Spinal cord (tissue), 10 donors: ENCODE measurements around the gene TNKS1BP1. TPM values are rescaled to one million over a fixed set of nuclear protein-coding genes. Genes with fewer than 3 reads are reported as not detected.
A peak's percentile ranks its signal among the peaks of the same experiment; 100 is the strongest.
"Not testable (repeated sequence)": the region's sequence is repeated elsewhere in the genome, so short reads cannot be mapped to it uniquely, and the experiment has no call there.

Experiments used
- DNase-seq, 6 donors: peaks; one replicate each; pipeline versions ENCODE4 v3.0.0 to v3.0.0-alpha.2; 2013 to 2015; ENCODE audit warnings: low spot score in 6 of 6, low read depth in 4 of 6
- H3K27ac ChIP-seq: one replicate; pipeline ENCODE4 v1.5.1; 2013; ENCODE audit warnings: low read depth, low read length, control low read depth
- H3K27me3 ChIP-seq: one replicate; pipeline ENCODE4 v1.6.1; 2013; ENCODE audit warnings: low read length; ENCODE audit not compliant: control insufficient read depth, insufficient read depth
- H3K36me3 ChIP-seq: one replicate; pipeline ENCODE4 v1.6.1; 2013; ENCODE audit warnings: low read length; ENCODE audit not compliant: control insufficient read depth, insufficient read depth
- H3K4me1 ChIP-seq: one replicate; pipeline ENCODE4 v1.6.1; 2013; ENCODE audit warnings: low read length; ENCODE audit not compliant: control insufficient read depth, insufficient read depth
- H3K4me3 ChIP-seq: one replicate; pipeline ENCODE4 v1.5.1; 2013; ENCODE audit warnings: low read depth, low read length, control low read depth
- H3K9me3 ChIP-seq: one replicate; pipeline ENCODE4 v1.6.1; 2013; ENCODE audit warnings: low read length; ENCODE audit not compliant: control insufficient read depth, insufficient read depth
- WGBS: methylation state at CpG from one replicate; pipeline ENCODE4 v1.1.5; 2013; ENCODE audit warnings: missing lambda C conversion rate; ENCODE audit not compliant: insufficient coverage; 5-methylcytosine and 5-hydroxymethylcytosine counted together
- polyA plus RNA-seq, 2 donors: library from polyadenylated mRNA; unstranded; fragments of 120-200 nt; gene quantifications; one replicate each; pipeline ENCODE4 v1.2.1, GENCODE V29; 2013; ENCODE audit not compliant: insufficient read length in 2 of 2
- total RNA-seq, 2 donors: library from RNA; depleted of rRNA in 1 of 2; stranded (reverse); fragments of 120-200 nt in 1 of 2; fragments of >200 nt in 1 of 2; gene quantifications; one replicate each; pipeline versions ENCODE4 v1.2.3 to v1.2.4, GENCODE V29; 2013 to 2014
- donor health status: healthy.

The TNKS1BP1 gene
- total and polyA plus RNA-seq, 4 donors, result 17.2 to 58.3 (median 43.5) TPM

DNA sequence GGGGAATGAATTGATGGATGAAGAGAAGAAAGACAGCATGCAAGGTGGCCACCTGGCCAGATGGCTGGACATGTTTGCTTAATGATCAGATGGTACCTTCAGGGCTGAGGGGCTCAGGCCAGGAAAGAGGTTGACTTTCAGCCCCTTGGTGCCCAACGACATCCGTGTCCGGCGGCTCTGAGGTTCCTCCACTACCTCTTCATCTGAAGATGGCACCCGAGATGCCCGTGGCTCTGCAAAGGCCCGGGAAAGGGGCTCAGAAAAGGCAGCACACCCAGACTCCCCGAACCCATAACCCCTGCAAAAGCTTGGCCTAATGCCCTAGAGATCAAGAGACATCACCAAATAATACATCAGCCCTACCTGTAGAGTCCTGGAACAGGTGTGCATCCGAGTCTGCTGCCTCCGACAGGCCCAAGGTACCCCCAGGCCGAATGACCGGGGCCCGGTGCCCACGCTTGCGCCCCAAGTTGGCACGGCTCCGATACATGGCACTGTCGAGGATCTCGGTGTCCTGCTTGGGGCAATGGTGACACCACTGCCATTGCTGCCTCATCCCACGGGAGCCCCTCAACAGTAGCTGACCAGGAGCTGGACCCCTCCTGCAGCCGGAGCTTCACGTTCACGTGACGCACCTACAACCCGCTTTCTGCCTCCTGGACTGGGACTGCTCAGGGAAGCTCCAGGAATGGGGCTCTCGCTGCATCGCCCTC lies 22.9 kb downstream of the TNKS1BP1 start:
- peaks cover 64% of the 10 kb centered on the region for H3K36me3 ChIP-seq

DNA sequence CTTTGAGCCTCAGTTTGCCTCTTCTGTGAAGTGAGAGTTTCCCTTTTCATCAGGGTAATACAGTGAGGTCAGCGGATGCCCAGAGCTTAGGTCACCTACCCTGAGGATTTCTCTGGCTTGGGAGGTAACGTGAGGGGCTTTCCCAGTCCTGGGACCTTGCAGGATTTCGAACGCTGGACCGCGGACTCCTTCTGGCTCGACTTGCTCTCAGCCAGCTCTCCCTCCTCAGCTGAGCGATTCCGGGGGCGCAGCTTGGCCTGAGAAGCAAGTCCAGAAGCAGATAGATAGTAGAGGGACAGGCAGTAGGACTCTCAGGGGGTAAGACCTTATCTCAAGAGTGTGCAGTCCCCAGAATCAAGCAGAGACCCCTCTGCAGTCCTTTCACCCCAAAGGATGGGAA lies 24.0 kb downstream of the TNKS1BP1 start:
- H3K36me3 ChIP-seq, result peaks cover 64% of the 10 kb centered on the region
- WGBS, result 94% methylated on average over 5 of the region's 10 CpGs
- no peak overlapping the region for H3K27ac ChIP-seq
- H3K27me3 ChIP-seq, result no peaks in the 10 kb centered on the region
- H3K4me1 ChIP-seq, result peaks cover 5% of the 10 kb centered on the region
- H3K4me3 ChIP-seq, result no peak overlapping the region
- DNase-seq, result no peak
- no peaks in the 10 kb centered on the region for H3K9me3 ChIP-seq

More for the DNA sequence above, 22.9 kb downstream of the TNKS1BP1 start:
- no peak overlapping the region for H3K27ac ChIP-seq
- peaks cover 8% of the 10 kb centered on the region for H3K4me1 ChIP-seq
- 97% methylated on average over 26 of the region's 27 CpGs for WGBS
- no peak for DNase-seq
- H3K9me3 ChIP-seq, result no peaks in the 10 kb centered on the region
- H3K27me3 ChIP-seq, result no peaks in the 10 kb centered on the region
- H3K4me3 ChIP-seq, result no peak overlapping the region

DNA sequence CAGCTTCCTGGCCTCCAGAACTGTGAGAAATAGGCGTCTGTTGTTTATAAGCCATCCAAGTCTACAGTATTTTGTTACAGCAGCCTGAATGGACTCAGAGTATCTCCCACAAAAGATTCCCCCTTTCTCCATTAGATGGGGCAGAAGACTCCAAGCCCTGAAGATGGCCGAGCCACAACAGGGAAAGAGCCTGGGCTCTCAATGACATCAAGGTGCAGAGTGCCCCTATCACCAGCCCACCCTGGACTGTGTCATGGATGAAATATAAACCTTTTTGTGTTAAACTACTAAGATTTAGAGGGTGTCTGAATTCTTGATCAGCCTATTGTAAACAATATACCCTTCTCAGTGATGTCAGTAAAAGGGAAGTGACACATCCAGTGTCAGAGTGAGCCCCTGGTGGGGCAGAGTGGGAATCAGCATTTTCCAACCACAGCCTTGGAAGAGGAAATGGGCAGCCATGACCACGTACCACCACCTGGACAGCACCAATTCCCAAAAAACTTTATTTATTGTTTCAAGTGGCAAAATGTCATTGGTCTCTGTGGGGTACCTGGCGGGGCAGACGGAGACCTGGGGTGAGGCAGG lies 25.5 kb downstream of the TNKS1BP1 start:
- 93% methylated on average over 2 of the region's 5 CpGs for WGBS
- Histone ChIP-seq H3K27ac (no peak overlapping the region), H3K4me3 (no peak overlapping the region), H3K4me1 (peaks cover 9% of the 10 kb centered on the region), H3K27me3 (no peaks in the 10 kb centered on the region), H3K36me3 (peaks cover 60% of the 10 kb centered on the region), H3K9me3 (no peaks in the 10 kb centered on the region)
- no peak for DNase-seq

DNA sequence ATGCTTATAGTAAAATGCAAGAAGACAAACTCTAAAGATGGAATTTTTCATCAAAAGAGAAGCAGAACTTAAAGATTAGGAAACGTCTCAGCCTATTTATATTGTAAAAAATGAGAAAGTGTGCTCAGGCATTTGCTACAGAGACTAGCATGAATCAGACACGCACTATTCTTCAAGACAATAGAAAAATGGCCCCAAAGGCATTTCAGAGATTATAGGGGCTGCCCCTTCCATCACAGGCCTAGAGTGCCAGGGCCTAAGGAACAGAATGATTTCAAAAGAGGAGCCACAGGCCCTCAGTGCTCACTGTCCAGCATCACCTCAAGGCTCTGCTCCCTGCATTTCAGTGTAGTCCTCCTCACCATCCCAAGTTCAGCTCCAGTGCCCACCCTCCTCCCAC lies 27.5 kb downstream of the TNKS1BP1 start:
- WGBS, result 100% methylated on average over 1 of the region's 2 CpGs
- DNase-seq, result no peak
- H3K36me3 ChIP-seq, result peaks cover 44% of the 10 kb centered on the region

DNA sequence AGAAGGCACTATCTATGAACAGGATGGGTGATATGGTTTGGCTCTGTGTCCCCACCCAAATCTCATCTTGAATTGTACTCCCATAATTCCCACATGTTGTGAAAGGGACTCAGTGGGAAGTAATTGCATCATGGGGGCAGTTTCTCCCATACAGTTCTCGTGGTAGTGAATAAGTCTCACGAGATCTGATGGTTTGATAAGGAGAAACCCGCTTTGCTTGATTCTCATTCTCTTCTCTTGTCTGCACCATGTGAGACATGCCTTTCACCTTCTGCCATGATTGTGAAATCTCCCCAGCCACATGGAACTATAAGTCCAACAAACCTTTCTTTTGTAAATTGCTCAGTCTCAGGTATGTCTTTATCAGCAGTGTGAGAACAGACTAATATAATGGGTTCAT lies 28.5 kb downstream of the TNKS1BP1 start:
- H3K36me3 ChIP-seq, result peaks cover 33% of the 10 kb centered on the region
- H3K4me1 ChIP-seq, H3K4me3 ChIP-seq, H3K27me3 ChIP-seq, H3K27ac ChIP-seq, DNase-seq, H3K9me3 ChIP-seq: not testable (repeated sequence)
- no CpG with 5 or more reads among the region's 3 CpGs for WGBS

More for the DNA sequence above, 27.5 kb downstream of the TNKS1BP1 start:
- H3K4me3 ChIP-seq, result no peak overlapping the region
- H3K4me1 ChIP-seq, result peaks cover 7% of the 10 kb centered on the region
- no peaks in the 10 kb centered on the region for H3K9me3 ChIP-seq
- no peak overlapping the region for H3K27ac ChIP-seq
- no peaks in the 10 kb centered on the region for H3K27me3 ChIP-seq

DNA sequence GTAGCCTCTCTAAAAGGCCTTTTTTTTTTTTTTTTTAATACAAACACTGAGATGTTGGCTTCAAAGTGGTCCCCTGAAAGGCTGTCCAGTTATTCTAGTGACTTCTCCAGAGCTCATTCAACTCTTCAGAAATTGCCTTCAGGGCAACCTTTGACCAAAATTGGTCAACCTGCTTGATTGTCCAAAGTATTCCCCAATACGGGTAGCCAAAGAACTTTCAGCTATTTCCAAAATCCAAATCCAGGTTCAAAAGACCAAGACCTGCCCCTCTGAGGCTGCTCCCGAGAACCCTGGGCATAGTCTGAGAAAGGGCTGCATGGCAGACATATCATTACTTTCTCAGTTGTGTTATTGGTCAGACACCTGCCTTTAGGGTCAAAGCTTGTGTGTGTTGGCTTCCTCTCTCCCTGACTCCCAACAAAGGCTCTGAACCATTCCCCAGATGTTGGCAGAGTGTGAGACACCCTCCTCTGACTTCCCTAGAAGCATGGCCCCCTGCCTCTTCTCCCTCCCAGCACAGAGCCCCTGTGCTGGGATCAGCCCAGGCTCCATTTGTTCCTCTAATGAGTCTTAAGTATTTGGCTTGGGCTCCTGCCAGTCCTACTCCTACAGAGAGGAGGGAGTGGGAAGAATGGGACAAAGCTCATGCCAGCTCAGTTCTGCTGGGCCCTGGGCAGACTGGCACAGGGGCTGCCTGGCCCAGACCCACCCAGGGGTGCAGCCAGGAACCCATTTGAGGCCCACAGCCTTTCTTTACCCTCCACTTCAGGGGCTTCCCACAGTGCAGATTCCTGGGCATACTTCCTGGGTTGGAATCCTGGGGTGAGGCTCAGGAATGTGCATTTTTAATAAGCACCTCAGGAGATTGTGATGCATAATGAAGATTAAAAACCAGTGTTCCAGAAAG lies 30.3 kb downstream of the TNKS1BP1 start:
- no peaks in the 10 kb centered on the region for H3K27me3 ChIP-seq
- no peaks in the 10 kb centered on the region for H3K9me3 ChIP-seq
- no peak overlapping the region for H3K27ac ChIP-seq
- WGBS, result 73% methylated on average over 2 of the region's 2 CpGs
- DNase-seq, result peak in 3 of 6 donors; percentile 55 to 92 (median 83)
- H3K4me1 ChIP-seq, result peaks cover 7% of the 10 kb centered on the region
- H3K36me3 ChIP-seq, result peaks cover 16% of the 10 kb centered on the region
- no peak overlapping the region for H3K4me3 ChIP-seq

DNA sequence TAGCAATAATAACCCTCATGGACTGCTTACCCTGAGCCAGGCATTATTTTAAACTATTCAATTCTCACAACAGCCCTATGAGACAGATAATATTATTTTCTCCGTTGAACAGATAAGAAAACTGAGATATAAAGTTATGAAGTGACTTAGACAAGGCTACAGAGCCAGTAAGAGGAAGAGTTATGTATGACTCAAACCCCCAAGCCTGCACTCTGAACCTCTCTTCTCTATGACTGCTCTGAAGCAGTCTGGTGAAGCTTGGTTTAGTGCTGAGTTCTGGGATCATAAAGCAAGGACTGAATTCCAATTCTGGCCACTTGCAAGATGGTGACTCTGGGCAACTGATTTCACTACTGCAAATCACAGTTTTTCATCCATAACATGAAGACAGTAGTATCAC lies 34.5 kb downstream of the TNKS1BP1 start:
- Histone ChIP-seq H3K9me3 (no peaks in the 10 kb centered on the region), H3K4me3 (no peak overlapping the region), H3K4me1 (peaks cover 16% of the 10 kb centered on the region), H3K27ac (no peak overlapping the region), H3K27me3 (no peaks in the 10 kb centered on the region), H3K36me3 (no peaks in the 10 kb centered on the region)
- no peak for DNase-seq
- WGBS, result no CpG with 5 or more reads among the region's 1 CpG

DNA sequence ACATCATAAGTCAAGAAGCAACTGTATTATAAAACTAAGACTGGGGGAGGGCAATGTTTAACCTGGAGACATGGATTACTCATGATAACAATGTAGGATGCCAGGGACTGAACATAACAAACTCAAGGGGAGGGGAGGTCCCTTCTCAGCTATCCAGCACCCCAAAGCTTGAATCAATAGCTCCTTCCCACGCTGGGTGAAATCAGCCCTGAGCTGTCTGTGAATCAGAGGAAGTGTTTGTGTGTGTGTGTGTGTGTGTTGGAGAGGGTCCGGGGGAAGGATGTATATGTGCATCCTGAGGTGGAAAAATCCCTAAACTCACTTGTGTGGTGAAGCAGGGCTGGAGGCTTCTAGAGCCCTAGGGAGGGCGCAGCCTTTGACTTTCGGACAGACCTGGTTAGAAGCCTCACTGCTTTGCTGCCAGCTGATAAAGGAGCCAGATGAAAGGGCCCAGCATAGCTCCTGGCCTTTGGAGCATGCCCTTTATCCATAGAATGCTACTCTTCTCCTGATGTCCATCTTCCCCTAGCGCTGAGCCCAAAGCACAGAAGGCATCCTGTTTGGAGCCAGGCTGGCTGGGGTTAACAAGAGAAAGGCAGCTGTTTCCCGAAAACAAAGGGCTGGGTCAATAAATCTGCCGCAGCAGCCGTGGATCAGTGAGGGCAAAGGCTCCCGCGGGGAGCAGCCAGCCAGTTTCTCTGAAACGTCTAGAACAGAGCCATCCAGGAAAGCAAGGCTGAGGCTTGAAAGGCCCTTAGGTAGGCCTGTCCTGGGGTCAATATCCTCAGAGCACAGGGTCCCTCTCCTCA lies 35.8 kb downstream of the TNKS1BP1 start:
- Histone ChIP-seq H3K4me1 (peaks cover 9% of the 10 kb centered on the region), H3K27ac (peak overlapping the region; percentile 1), H3K27me3 (no peaks in the 10 kb centered on the region), H3K36me3 (no peaks in the 10 kb centered on the region), H3K9me3 (no peaks in the 10 kb centered on the region), H3K4me3 (no peak overlapping the region)
- 17% methylated on average over 10 of the region's 11 CpGs for WGBS
- DNase-seq, result peak in 3 of 6 donors; percentile 48 to 79 (median 61)

DNA sequence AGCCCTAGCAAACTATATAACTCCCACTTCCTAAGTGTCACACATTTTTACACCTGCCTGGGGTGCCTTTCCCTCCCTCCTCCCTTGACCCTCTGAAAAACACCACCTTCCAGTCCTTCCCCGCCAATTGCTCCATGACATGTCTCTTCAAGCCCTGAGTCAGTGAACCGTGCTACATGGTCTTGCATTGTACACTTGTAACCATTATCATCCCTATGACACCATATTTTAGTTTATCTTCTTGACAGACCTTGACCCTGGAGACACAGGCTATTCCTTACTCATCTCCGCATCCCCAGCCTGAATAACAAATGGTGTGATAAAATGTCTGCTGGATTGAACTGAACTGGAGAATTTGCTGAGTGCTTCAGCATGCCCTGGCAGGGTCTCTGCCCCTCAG lies 36.9 kb downstream of the TNKS1BP1 start:
- 89% methylated on average over 2 of the region's 3 CpGs for WGBS
- no peak for DNase-seq
- Histone ChIP-seq H3K4me3 (no peak overlapping the region), H3K4me1 (peaks cover 9% of the 10 kb centered on the region), H3K27me3 (no peaks in the 10 kb centered on the region), H3K27ac (no peak overlapping the region), H3K36me3 (no peaks in the 10 kb centered on the region), H3K9me3 (no peaks in the 10 kb centered on the region)
